ENCODE results near the gene KCND2. TPM values are rescaled to one million over a fixed set of nuclear protein-coding genes. Genes with fewer than 3 reads are reported as not detected.

The KCND2 gene
- total RNA-seq, 1 donor from 2014 or later = 1.2 TPM

DNA sequence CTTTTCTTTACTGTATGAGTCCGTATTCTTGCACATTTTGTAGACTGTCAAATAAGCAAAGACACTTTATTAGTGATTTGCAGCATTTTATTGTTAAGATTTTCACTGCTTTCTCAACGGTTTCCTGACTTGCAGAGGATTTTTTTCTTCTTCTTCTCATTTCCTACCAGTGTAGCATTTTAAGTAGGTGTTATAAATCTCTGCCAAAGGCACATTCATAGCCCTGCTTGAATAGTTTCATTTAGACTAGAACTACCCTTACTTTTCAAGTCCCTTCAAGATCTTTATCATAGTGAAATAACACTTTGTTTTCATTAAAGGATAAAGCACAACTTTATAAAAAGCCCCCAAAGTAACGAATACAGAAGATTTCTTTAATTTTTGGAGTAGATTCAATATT, 313.6 kb downstream of the KCND2 start:
- Mint-ChIP-seq H3K36me3 (ENCODE audit: unreplicated experiment) (no peaks in the 10 kb centered on the region), H3K27ac (ENCODE audit: unreplicated experiment) (no peak overlapping the region), H3K4me1 (ENCODE audit: low read depth, unreplicated experiment) (peaks cover 20% of the 10 kb centered on the region), H3K27me3 (ENCODE audit: unreplicated experiment) (peaks cover 1% of the 10 kb centered on the region), H3K4me3 (ENCODE audit: unreplicated experiment) (no peak overlapping the region), H3K9me3 (ENCODE audit: unreplicated experiment) (peaks cover 6% of the 10 kb centered on the region)
- DNase-seq = no peak
- TF ChIP-seq, protein P1, sequence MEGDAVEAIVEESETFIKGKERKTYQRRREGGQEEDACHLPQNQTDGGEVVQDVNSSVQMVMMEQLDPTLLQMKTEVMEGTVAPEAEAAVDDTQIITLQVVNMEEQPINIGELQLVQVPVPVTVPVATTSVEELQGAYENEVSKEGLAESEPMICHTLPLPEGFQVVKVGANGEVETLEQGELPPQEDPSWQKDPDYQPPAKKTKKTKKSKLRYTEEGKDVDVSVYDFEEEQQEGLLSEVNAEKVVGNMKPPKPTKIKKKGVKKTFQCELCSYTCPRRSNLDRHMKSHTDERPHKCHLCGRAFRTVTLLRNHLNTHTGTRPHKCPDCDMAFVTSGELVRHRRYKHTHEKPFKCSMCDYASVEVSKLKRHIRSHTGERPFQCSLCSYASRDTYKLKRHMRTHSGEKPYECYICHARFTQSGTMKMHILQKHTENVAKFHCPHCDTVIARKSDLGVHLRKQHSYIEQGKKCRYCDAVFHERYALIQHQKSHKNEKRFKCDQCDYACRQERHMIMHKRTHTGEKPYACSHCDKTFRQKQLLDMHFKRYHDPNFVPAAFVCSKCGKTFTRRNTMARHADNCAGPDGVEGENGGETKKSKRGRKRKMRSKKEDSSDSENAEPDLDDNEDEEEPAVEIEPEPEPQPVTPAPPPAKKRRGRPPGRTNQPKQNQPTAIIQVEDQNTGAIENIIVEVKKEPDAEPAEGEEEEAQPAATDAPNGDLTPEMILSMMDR (IDR thresholded peaks at IDR 0.05; ENCODE audit: partially characterized antibody, unreplicated experiment) = no peak

DNA sequence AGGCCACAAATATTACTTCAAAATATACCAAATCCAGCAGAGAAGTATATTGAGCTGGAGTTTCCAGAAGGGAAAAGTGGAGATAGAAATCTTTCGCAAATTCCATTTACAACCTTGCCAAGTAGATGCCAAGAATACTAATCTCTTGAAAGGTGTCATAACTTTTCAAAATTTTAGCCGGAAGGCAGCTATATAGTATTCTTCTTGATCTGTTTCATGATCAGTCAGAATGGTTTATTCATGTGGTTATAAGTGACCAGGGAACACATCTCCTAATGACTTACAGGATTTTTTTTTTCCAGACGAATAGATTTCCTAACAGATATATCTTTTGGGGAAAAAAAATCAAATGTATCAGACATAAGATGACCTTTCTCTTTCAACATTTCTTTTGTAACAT, 314.3 kb downstream of the KCND2 start:
- no peaks in the 10 kb centered on the region for H3K36me3 Mint-ChIP-seq (ENCODE audit: unreplicated experiment)
- TF ChIP-seq, protein P1 (IDR thresholded peaks at IDR 0.05; ENCODE audit: partially characterized antibody, unreplicated experiment) = no peak

DNA sequence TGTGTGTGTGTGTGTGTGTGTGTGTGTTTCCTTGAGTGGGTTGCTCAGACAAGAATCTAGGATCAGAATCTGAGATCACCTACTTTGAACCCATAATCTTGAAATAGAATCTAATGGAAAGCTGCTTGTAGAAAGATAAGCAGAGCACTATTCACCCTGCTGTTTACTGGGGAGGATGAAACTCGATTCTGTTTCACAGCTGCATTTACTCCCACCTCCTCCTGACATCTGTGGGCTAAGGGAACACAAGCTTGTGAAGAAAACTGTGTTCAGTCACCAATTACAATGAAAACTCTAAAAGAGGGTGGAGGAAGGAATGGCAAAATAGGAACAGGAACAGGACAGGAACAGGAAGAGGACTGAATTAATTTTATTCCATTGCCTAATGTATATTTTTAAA, 315.4 kb downstream of the KCND2 start:
- DNase-seq = no peak
- Mint-ChIP-seq H3K27me3 (ENCODE audit: unreplicated experiment) (no peaks in the 10 kb centered on the region), H3K36me3 (ENCODE audit: unreplicated experiment) (no peaks in the 10 kb centered on the region), H3K4me1 (ENCODE audit: low read depth, unreplicated experiment) (peaks cover 16% of the 10 kb centered on the region), H3K9me3 (ENCODE audit: unreplicated experiment) (peaks cover 6% of the 10 kb centered on the region), H3K27ac (ENCODE audit: unreplicated experiment) (no peak overlapping the region), H3K4me3 (ENCODE audit: unreplicated experiment) (no peak overlapping the region)
- TF ChIP-seq, protein P1 (IDR thresholded peaks at IDR 0.05; ENCODE audit: partially characterized antibody, unreplicated experiment) = no peak

More for the DNA sequence above, 314.3 kb downstream of the KCND2 start:
- no peak for DNase-seq
- H3K4me1 Mint-ChIP-seq (ENCODE audit: low read depth, unreplicated experiment) = peaks cover 20% of the 10 kb centered on the region
- no peak overlapping the region for H3K27ac Mint-ChIP-seq (ENCODE audit: unreplicated experiment)
- no peak overlapping the region for H3K4me3 Mint-ChIP-seq (ENCODE audit: unreplicated experiment)
- peaks cover 6% of the 10 kb centered on the region for H3K9me3 Mint-ChIP-seq (ENCODE audit: unreplicated experiment)
- H3K27me3 Mint-ChIP-seq (ENCODE audit: unreplicated experiment) = no peaks in the 10 kb centered on the region

DNA sequence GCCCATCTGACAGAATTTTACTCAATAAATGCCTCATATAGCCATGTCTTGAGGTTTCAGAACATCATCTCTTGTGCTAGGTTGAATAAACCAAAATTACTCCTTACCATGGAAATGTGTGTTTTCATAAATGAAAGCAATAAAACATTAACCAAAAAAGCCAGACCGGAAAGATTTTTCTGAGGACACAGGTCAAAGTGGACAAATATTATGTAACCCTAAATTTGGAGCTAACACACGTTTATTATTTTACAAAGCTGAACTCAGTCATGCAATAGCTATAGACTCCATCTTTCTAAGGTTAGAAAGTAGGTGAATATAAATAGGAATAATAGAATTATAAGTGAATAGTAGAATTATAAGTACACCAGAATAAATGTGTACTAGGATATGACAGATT, 315.9 kb downstream of the KCND2 start:
- DNase-seq = no peak
- Mint-ChIP-seq H3K27me3 (ENCODE audit: unreplicated experiment) (no peaks in the 10 kb centered on the region), H3K36me3 (ENCODE audit: unreplicated experiment) (no peaks in the 10 kb centered on the region), H3K9me3 (ENCODE audit: unreplicated experiment) (peaks cover 2% of the 10 kb centered on the region), H3K4me3 (ENCODE audit: unreplicated experiment) (no peak overlapping the region), H3K4me1 (ENCODE audit: low read depth, unreplicated experiment) (peaks cover 12% of the 10 kb centered on the region), H3K27ac (ENCODE audit: unreplicated experiment) (no peak overlapping the region)
- TF ChIP-seq, protein P1 (IDR thresholded peaks at IDR 0.05; ENCODE audit: partially characterized antibody, unreplicated experiment) = no peak

DNA sequence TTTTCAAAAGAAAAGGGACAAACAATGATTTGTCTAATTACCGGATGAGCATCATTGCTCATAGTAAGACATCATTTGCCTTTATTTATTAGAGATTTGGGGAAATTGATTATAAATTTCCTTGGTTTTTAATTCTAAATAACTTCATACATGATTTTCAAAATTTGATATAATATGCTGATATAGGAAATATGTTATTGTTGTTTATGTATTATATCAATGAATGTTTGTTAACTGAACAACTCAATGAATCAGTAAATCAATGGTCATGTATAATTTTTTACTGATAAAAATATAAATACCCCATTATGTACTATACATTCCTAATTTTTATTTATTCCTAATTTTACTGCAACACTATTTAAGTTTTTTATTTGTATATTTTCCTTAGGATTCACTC, 327.6 kb downstream of the KCND2 start:
- H3K9me3 Mint-ChIP-seq (ENCODE audit: unreplicated experiment) = no peaks in the 10 kb centered on the region
- H3K27me3 Mint-ChIP-seq (ENCODE audit: unreplicated experiment) = no peaks in the 10 kb centered on the region
- H3K4me3 Mint-ChIP-seq (ENCODE audit: unreplicated experiment) = no peak overlapping the region
- no peaks in the 10 kb centered on the region for H3K36me3 Mint-ChIP-seq (ENCODE audit: unreplicated experiment)
- peaks cover 5% of the 10 kb centered on the region for H3K4me1 Mint-ChIP-seq (ENCODE audit: low read depth, unreplicated experiment)
- H3K27ac Mint-ChIP-seq (ENCODE audit: unreplicated experiment) = no peak overlapping the region
- DNase-seq = no peak
- TF ChIP-seq, protein P1 (IDR thresholded peaks at IDR 0.05; ENCODE audit: partially characterized antibody, unreplicated experiment) = no peak
